CD4-positive, alpha-beta T cell treated with Interleukin-15 for 4 hours (primary cell): ENCODE data around the gene PRF1.

ENCODE experiments used
- DNase-seq: peaks from one replicate; pipeline ENCODE4 v3.0.0-alpha.2; 2020; ENCODE audit warnings: low spot score

Gene PRF1

DNA sequence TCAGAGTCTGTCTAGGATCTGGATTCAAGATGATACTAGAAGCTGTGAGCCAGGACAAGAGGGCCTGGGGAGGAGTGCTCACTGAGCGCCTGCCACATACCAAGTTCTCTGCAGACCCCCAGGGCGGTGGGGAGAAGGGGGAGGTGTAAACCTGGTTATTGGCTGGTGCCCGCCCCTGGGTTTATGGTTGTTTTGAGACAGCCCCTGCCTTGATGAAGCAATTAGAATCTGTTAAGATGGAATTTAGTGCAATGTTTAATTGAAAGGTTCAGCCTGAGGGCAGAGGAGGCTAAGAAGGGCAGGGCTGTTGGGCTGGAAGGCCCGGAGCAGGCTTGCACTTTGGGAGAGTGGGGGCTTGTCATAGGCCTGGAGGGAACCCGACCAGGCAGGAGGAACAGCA lies 42.7 kb downstream of the PRF1 start:
- DNase-seq, result no peak

- peak; percentile 74 for DNase-seq
Measured at GRCh38 chr10:70558871-70559810, 43.4 kb downstream of the PRF1 start.

DNA sequence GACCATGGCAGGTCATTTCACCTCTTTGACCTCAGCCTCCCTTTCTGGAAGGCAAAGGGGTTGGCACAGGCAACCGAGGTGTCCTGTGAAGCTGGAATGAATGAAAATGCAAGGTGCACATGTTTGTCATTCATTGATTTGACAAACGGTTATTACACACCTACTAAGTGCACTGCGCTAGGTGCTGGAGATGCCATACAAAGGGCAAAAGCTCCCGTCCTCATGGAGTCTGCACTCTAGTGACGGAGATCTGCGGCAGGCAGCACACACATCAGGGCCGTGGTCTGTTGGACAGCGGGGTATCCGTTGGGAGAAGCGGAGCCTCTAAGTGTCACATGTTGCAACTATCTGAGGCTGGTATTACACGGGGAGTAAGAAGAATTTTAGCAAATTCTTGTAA lies 44.2 kb downstream of the PRF1 start:
- no peak for DNase-seq

DNA sequence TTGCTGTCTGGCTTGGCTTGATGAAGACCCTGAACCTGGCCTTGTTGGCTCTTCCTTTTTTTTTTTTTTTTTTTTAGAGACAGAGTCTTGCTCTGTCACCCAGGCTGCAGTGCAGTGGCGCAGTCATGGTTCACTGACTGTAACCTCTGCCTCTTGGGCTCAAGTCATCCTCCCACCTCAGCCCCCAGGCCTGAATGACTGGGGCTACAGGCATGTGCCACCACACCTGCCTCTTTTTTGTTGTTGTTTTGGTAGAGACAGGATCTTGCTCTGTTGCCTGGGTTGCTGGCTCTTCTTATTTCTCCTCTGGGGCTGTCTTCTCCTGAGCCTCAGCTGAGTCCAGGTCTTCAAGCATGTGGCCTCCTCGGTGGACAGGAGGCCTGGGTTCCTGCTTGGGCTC lies 44.7 kb downstream of the PRF1 start:
- no peak for DNase-seq

- no peak for DNase-seq
Measured at GRCh38 chr10:70557086-70557845, 45.3 kb downstream of the PRF1 start.

DNA sequence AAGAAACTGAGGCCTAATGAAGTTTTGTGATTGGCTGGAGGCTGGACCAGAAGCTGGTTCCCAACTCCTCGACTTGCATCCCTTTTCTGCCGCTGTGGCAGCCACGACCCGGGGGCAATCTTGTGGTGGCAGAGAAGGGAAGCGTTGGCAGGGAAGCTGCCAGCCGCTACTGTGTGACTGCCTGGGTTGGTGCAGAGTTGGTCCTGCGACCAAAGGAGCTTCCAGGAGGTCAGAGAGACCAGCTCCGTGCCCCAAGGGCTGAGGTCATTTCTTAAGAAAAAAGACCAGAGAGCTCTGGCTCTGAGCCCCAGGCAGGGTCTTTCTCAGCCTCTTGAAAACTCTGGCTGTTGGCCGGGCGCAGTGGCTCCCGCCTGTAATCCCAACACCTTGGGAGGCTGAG lies 47.2 kb downstream of the PRF1 start:
- DNase-seq, result no peak

DNA sequence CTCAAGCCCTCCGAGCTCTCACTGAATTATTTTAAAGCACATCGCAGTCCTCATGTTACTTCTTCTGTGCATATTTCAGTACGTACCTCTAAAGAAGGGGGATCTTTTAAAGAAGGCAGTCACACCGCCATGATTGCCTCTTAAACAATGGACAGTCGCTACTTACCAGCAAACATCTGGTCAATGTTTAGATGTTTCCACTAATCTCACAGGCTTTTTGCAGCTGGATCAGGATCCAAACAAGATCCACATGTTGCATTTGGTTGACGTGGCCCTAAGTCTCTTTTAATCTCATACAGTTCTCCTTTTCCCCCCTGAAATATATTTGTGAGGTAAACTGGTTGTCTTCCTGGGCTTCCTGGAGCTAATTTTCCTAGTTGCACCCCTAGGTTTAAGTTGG lies 50.0 kb downstream of the PRF1 start:
- no peak for DNase-seq

DNA sequence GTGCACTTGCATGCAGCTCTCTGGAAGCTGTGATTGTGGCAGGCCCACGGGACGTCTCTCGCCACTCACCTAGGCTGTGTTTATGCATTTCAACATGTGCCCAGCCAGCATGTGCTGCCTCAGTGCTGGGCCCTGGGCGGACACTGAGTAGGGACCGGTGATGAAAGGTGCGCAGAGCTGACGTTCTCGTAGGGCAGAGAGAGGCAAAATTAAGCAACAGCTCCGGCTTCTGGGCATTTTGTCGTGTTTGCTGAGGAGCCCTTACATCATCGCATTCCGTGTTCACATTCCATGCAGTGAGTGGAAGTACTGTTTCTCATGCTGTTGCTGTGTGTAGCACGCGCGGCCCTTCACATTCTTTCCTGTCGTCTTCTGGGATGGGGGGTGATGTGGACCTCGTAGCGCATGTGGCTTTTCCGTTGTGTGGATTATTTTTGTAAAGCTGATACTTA lies 50.5 kb downstream of the PRF1 start:
- no peak for DNase-seq

DNA sequence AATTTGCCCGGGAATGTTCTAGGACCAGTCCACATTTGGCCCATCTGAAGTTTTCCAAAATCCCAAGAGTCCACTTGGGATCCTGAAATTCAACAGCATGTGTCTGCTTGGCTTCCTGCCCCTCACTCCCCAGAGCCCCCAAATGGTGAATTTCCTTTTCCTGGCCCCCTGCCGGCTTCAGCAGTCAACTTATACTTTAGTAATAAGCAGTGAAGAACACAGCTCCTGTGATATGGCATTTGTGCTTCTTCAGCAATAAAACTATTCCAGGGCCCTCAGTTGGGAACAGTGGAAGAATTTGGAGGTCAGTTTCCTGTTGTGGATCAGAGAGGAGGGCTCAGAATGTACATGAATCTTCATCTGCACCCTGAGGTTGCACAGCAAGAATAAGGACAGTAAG lies 51.1 kb downstream of the PRF1 start:
- no peak for DNase-seq

DNA sequence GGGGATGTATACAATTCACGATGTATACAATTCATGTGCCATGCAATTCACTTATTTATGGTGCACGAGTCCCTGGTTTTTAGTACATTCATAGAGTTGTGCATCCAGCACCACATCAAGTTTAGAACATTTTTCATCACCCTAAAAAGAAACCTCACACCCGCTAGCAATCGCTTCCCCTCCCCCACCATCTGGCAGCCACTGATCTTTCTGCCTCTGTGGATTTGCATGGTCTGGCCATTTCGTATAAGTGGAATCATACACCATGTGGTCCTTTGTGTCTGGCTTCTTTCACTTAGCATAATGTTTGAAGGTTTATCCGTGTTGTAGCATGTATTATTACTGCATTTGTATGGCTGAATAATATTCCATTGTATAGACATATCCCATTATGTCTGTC lies 52.1 kb downstream of the PRF1 start:
- DNase-seq, result no peak

DNA sequence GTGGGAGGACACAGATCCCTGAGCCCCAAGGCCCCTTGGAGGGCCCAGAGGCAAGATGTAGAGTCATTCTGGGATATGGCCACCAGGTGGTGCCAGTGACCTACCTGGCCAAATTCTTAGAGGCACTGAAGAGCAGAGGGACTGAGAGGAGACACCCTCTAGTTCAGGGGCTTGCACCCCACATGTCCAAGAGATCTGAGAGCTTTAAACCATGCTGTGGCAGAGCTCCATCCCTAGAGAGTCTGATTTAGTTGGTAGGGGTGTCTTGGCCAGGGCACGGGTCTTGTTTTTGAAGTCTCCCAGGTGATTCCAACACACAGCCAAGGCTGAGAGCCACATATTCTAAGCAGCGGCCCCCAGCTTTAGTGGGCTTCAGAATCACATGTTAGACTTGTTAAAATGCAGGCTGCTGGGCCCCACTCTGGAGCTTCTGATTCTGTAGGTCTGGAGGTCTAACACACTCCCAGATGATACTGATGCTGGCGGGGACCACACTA lies 52.5 kb downstream of the PRF1 start:
- DNase-seq, result peak; percentile 74

GRCh38 chr10:70549351-70549961 lies 53.1 kb downstream of the PRF1 start:
- no peak for DNase-seq
